H1 (cell line): ENCODE data around the gene TAPBPL. TPM values are rescaled to one million over a fixed set of nuclear protein-coding genes. Genes with fewer than 3 reads are reported as not detected.

Source experiments
- SRF ChIP-seq: IDR thresholded peaks from 2 replicates; pipeline ENCODE4 v1.6.1; 2011; ENCODE audit warnings: mild to moderate bottlenecking, low read depth, low read length, moderate library complexity
- polyA plus RNA-seq, 7 experiments: library from polyadenylated mRNA; depleted of rRNA in 3 of 7; stranded (reverse) in 5 of 7; unstranded in 2 of 7; fragments of >200 nt in 5 of 7; fragments of 200-250 nt in 2 of 7; gene quantifications; 1 replicate in 5 of 7; 2 replicates in 1 of 7; 4 replicates in 1 of 7; pipeline versions ENCODE4 v1.2.1 to v1.2.3, GENCODE V29; 2011 to 2013; ENCODE audit warnings: missing spikeins in 2 of 7, mixed read lengths in 2 of 7
- total RNA-seq: library from RNA; stranded (reverse); fragmentation: NEBNext Ultra II Directional; extraction: Animal tissue kit (Norgen Biotek cat#: 25700); gene quantifications from 2 replicates; pipeline ENCODE4 v1.2.1, GENCODE V29; 2021
- TF ChIP-seq, protein P1 (sequence below), 3 experiments: IDR thresholded peaks; 1 replicate in 2 of 3; 2 replicates in 1 of 3; pipeline versions ENCODE4 v1.5.1 to v1.6.1; 2011; ENCODE audit warnings: low read length in 3 of 3, mild to moderate bottlenecking in 3 of 3, inconsistent platforms in 2 of 3, low read depth in 1 of 3, moderate library complexity in 1 of 3; ENCODE audit not compliant: insufficient read depth in 1 of 3; ENCODE audit errors: control extremely low read depth in 1 of 3

TAPBPL gene
- total and polyA plus RNA-seq, 2 of the 8 experiments (the other 6 are each of a cell fraction or from before 2014, with no cell fraction given) = 0.61 to 1.5 TPM

DNA sequence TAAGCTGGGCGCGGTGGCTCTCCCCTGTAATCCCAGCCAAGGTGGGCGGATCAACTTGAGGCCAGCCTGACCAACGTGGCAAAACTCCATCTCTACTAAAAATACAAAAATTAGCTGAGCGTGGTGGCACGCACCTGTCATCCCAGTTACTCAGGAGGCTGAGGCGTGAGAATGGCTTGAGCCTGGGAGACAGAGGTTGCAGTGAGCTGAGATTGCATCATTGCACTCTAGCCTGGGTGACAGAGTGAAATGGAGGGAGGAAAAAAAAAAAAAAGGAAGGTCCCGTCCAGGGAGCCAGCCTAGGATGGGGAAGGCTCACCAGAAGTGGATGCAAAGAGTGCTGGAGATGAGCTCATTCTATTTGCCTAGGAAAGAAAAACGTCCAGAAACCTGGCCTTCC, 9.0 kb upstream of the TAPBPL start (continued):
- TF ChIP-seq SRF = no peak
- TF ChIP-seq, protein P1, sequence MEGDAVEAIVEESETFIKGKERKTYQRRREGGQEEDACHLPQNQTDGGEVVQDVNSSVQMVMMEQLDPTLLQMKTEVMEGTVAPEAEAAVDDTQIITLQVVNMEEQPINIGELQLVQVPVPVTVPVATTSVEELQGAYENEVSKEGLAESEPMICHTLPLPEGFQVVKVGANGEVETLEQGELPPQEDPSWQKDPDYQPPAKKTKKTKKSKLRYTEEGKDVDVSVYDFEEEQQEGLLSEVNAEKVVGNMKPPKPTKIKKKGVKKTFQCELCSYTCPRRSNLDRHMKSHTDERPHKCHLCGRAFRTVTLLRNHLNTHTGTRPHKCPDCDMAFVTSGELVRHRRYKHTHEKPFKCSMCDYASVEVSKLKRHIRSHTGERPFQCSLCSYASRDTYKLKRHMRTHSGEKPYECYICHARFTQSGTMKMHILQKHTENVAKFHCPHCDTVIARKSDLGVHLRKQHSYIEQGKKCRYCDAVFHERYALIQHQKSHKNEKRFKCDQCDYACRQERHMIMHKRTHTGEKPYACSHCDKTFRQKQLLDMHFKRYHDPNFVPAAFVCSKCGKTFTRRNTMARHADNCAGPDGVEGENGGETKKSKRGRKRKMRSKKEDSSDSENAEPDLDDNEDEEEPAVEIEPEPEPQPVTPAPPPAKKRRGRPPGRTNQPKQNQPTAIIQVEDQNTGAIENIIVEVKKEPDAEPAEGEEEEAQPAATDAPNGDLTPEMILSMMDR (IDR thresholded peaks at IDR 0.05; ENCODE audit: control extremely low read depth in 1 of 3, insufficient read depth in 1 of 3, low read depth in 1 of 3, low read length in 3 of 3) = no peak
- TF ChIP-seq, all 59 proteins: peak for 0
